C4-2B (cell line): Measurements from ENCODE around the gene TMEM45B.
"Not testable (repeated sequence)": the region's sequence is repeated elsewhere in the genome, so short reads cannot be mapped to it uniquely, and the experiment has no call there.

Source experiments
- H3K27ac ChIP-seq: fragments of 450-650 bp; 2 replicates; pipeline ENCODE4 v1.5.1; 2017
- CTCF ChIP-seq: fragments of 450-650 bp; conservative IDR thresholded peaks from 2 replicates; pipeline ENCODE4 v1.5.1; 2017; ENCODE audit warnings: mild to moderate bottlenecking
- ZFX ChIP-seq: fragments of 450-650 bp; IDR thresholded peaks from 2 replicates; pipeline ENCODE4 v1.6.1; 2017

Gene TMEM45B

GRCh38 chr11:129815596-129816461 is at the start of gene TMEM45B:
Gene TMEM45B (plus strand): TSS chr11:129815848. CDS start chr11:129852483, 36,635 bp downstream.
- H3K27ac ChIP-seq, result peak within 1 kb of the TSS; percentile 52
- TF ChIP-seq CTCF (no peak), ZFX (no peak)

GRCh38 chr11:129766898-129767604 is 48.6 kb upstream of the TMEM45B start:
- TF ChIP-seq CTCF (peak; percentile 85), ZFX (no peak)
- no peak overlapping the region for H3K27ac ChIP-seq

GRCh38 chr11:129767827-129768226 is 47.8 kb upstream of the TMEM45B start:
- no peak overlapping the region for H3K27ac ChIP-seq
- TF ChIP-seq ZFX, result no peak
- no peak for TF ChIP-seq CTCF

- no peak overlapping the region for H3K27ac ChIP-seq
- TF ChIP-seq CTCF, result no peak
- no peak for TF ChIP-seq ZFX
Observed at GRCh38 chr11:129768356-129768755, 47.3 kb upstream of the TMEM45B start.

GRCh38 chr11:129769059-129769458 is 46.6 kb upstream of the TMEM45B start:
- no peak overlapping the region for H3K27ac ChIP-seq
- TF ChIP-seq CTCF (no peak), ZFX (no peak)

GRCh38 chr11:129770993-129771392 is 44.7 kb upstream of the TMEM45B start:
- no peak overlapping the region for H3K27ac ChIP-seq
- no peak for TF ChIP-seq CTCF
- TF ChIP-seq ZFX, result no peak

- peak; percentile 33 for TF ChIP-seq CTCF
- not testable (repeated sequence) for H3K27ac ChIP-seq
Observed at GRCh38 chr11:129771456-129771855, 44.2 kb upstream of the TMEM45B start.
